ENCODE measurements around the gene HABP2. TPM values are rescaled to one million over a fixed set of nuclear protein-coding genes. Genes with fewer than 3 reads are reported as not detected.

Gene HABP2
- total and polyA plus RNA-seq, 2 experiments from 2014 or later, result not detected

- TF ChIP-seq REST (IDR thresholded peaks at IDR 0.05; ENCODE audit: unreplicated experiment), result no peak
These were observed 48.4 kb upstream of the HABP2 start (continued) for GRCh38 chr10:113504423-113504822.

GRCh38 chr10:113506476-113506875, 46.4 kb upstream of the HABP2 start:
- no peak for DNase-seq (ENCODE audit: low spot score)
- no peaks in the 10 kb centered on the region for H3F3A ChIP-seq (replicated peaks; ENCODE audit: low read depth)
- no peaks in the 10 kb centered on the region for H3K4me1 Mint-ChIP-seq
- H3K27me3 ChIP-seq (ENCODE audit: insufficient read depth), result no peaks in the 10 kb centered on the region
- H3K4me2 ChIP-seq, result no peak overlapping the region
- H3K27ac Mint-ChIP-seq, result no peak overlapping the region
- H3K9me3 Mint-ChIP-seq, result peaks cover 1% of the 10 kb centered on the region
- H3K36me3 ChIP-seq (ENCODE audit: insufficient read depth), result no peaks in the 10 kb centered on the region
- H3K36me3 Mint-ChIP-seq (ENCODE audit: low read depth), result no peaks in the 10 kb centered on the region
- no peak overlapping the region for H3K4me3 ChIP-seq
- H2AFZ ChIP-seq, result no peak overlapping the region
- H3K27me3 Mint-ChIP-seq (ENCODE audit: insufficient read depth, low read depth, poor library complexity), result peaks cover 1% of the 10 kb centered on the region
- no peak overlapping the region for H3K4me3 Mint-ChIP-seq
- no peaks in the 10 kb centered on the region for H4K20me1 ChIP-seq (replicated peaks; ENCODE audit: insufficient read depth)
- H3K79me2 ChIP-seq (replicated peaks; ENCODE audit: insufficient read depth), result no peaks in the 10 kb centered on the region
- 0 out of 2 replicates have a peak, but pooled peaks cover 13% of the 10 kb centered on the region for H3K9me2 ChIP-seq (ENCODE audit: insufficient read depth)
- no peaks in the 10 kb centered on the region for H3K4me1 ChIP-seq (ENCODE audit: insufficient read depth)
- no peak overlapping the region for H3K27ac ChIP-seq (ENCODE audit: low read depth)
- TF ChIP-seq REST (IDR thresholded peaks at IDR 0.05; ENCODE audit: unreplicated experiment) (no peak), NANOG (IDR thresholded peaks at IDR 0.05; ENCODE audit: borderline replicate concordance) (no peak), ETS1 (IDR thresholded peaks at IDR 0.05) (no peak), EZH2 (IDR thresholded peaks at IDR 0.05; ENCODE audit: low read depth, unreplicated experiment) (no peak), ZNF114 (CRISPR knock-in tag; IDR thresholded peaks at IDR 0.05) (no peak), ZNF462 (CRISPR knock-in tag; IDR thresholded peaks at IDR 0.05) (no peak), JUNB (IDR thresholded peaks at IDR 0.05; ENCODE audit: unreplicated experiment) (no peak)
- no peak for ATAC-seq

Measured in GM23338 (cell line).